Erythroblast (primary cell): Measurements from ENCODE around the gene CEBPA.
"Not testable (repeated sequence)": the region's sequence is repeated elsewhere in the genome, so short reads cannot be mapped to it uniquely, and the experiment has no call there.

ENCODE experiments used
- GATA1 ChIP-seq: IDR thresholded peaks from 2 replicates; pipeline ENCODE4 v1.6.1; 2011; ENCODE audit warnings: low read depth, mild to moderate bottlenecking, control low read depth, low read length, moderate library complexity
- POLR2A ChIP-seq: IDR thresholded peaks from 2 replicates; pipeline ENCODE4 v1.6.1; 2011; ENCODE audit warnings: mild to moderate bottlenecking, low read length

DNA sequence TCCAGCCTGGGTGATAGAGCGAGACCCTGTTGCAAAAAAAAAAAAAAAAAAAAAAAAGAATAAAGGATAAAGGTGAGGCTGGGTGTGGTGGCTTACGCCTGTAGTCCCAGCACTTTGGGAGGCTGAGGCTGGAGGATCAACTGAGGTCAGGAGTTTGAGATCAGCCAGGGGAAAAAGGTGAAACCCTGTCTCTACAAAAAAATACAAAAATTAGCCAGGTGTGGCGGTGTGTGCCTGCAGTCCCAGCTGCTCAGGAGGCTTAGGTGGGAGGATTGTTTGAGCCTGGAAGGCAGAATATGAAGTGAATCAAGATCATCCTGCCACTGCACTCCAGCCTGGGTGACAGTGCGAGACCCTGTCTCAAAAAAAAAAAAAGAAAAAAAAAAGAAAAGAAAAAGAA is 15.7 kb upstream of the CEBPA start:
- not testable (repeated sequence) for TF ChIP-seq POLR2A, GATA1
